GM18505 (cell line): Measurements from ENCODE around the gene STK32B.
"Not testable (repeated sequence)": the region's sequence is repeated elsewhere in the genome, so short reads cannot be mapped to it uniquely, and the experiment has no call there.

Source experiments
- ATAC-seq: cut with Tn5 transposase; IDR thresholded peaks from one replicate; pipeline ENCODE4 v1.9.1; 2021; ENCODE audit not compliant: unreplicated experiment
- POLR2A ChIP-seq: IDR thresholded peaks from 4 replicates; pipeline ENCODE4 v1.6.1; 2011; ENCODE audit warnings: borderline replicate concordance; ENCODE audit not compliant: insufficient read depth, insufficient read length; ENCODE audit errors: extremely low read depth

STK32B gene

DNA sequence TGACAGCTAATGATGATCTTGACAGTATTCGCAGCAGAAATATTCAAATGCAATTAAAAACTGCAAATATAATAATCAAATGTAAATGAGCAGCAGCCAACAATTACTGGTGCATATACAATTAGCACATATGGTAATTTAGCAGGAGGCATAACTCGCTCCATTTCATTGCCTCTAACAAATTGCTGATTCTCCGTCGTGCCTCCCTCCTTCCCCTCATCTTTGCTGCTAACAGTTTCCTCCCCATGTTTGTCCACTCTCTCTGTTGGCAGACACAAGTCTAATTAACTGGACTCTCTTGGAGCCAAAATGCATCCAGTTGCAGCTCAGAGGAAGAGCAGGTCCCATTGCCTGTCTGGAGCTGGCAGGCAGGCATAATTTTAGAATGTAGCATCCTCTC lies 210.6 kb downstream of the STK32B start:
- TF ChIP-seq POLR2A, result no peak
- no peak for ATAC-seq

- ATAC-seq, result no peak
- TF ChIP-seq POLR2A, result no peak
Measured at GRCh38 chr4:5266991-5267390, 215.7 kb downstream of the STK32B start.

DNA sequence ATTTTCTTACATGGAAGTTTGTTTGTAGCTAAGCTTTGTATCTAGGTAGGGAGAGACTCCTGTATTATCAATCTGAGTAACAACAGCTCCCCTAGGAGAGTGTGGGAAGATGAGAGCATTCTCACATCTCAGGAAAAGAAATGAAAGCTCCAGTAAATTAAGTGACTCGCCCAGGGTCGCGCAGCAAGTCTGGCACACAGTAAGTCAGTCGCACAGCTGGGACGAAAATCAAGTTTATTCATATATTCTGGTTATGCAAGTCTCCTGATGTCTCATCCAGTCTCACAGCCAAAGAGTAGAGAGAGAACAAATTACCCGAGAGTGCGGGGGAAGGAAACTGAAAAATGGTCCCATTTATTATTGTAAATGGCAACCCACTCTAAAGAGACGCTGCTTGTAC lies 216.1 kb downstream of the STK32B start:
- ATAC-seq, result no peak
- TF ChIP-seq POLR2A, result no peak

GRCh38 chr4:5276475-5277075 lies 225.3 kb downstream of the STK32B start:
- TF ChIP-seq POLR2A, result no peak
- no peak for ATAC-seq

- no peak for ATAC-seq
- no peak for TF ChIP-seq POLR2A
Measured at GRCh38 chr4:5277079-5277478, 225.8 kb downstream of the STK32B start.

DNA sequence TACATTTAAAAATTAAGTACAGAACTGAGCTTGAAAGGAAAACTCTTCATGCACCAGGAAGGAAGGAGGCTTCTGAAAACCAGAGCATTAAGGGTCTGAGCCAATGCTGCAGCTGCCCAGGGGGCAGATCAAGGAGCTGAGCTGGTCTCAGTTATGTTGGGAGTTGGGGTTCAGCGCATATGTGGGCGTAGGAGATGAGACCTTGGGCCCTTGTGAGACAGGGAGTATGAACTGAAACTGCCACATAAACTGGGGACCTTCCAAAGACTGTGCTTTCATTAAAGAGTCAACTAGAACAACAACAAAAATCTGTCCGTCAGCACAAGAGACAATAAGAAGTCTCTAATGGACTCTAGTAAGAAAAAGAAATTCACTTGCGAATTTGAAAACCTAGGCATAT lies 226.9 kb downstream of the STK32B start:
- ATAC-seq, result no peak
- TF ChIP-seq POLR2A, result no peak

DNA sequence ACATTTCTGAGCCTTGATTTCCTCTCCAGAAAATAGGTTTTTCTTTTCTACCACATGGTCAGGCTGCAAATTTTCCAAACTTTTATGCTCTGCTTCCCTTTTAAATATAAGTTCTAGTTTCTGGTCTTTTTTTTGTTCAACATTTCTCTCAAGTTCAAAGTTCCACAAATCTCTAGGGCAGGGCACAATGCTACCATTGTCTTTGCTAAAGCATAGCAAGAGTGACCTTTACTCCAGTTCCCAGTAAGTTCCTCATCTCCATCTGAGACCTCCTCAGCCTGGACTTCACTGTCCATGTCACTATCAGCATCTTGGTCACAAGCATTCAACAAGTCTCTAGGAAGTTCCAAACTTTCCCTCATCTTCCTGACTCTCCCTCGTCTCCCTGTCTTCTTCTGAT lies 228.8 kb downstream of the STK32B start:
- not testable (repeated sequence) for ATAC-seq

GRCh38 chr4:5280828-5281227 lies 229.5 kb downstream of the STK32B start:
- no peak for TF ChIP-seq POLR2A
- no peak for ATAC-seq

- no peak for TF ChIP-seq POLR2A
- ATAC-seq, result no peak
Measured at GRCh38 chr4:5283837-5284236, 232.6 kb downstream of the STK32B start.

DNA sequence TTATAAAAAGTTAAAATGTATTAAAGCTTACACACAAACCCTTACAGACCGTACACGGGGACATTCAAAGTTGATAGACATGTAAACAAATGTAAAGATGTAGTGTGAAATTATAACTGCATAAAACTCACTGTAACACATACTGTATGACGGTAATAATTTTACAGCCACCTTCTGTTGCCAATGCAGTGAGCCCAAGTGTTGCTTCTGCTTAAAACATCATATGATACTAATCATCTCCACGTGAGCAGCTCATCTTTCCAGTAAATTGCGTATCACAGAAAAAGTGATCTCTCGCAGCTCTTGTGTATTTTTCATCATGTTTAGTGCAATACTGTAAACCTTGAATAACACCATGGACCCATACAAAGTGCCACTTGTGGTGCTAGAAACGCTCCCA lies 233.2 kb downstream of the STK32B start:
- no peak for ATAC-seq
- no peak for TF ChIP-seq POLR2A

DNA sequence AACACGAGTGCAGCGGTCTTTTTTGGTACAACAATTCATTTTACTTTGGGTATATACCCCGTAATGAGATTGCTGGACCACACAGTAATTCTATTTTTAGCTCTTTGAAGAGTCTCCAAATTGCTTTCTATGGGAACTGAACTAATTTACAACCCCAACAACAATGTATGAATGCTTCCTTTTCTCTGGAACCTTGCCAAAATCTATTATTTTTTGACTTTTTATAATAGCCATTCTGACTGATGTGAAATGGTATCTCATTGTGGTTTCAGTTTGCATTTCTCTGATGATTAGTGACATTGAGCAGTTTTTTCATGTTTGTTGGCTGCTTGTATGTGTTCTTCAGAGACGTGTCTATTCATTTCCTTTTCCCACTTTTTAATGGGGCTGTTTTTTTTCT lies 240.8 kb downstream of the STK32B start:
- ATAC-seq, result no peak
- no peak for TF ChIP-seq POLR2A

DNA sequence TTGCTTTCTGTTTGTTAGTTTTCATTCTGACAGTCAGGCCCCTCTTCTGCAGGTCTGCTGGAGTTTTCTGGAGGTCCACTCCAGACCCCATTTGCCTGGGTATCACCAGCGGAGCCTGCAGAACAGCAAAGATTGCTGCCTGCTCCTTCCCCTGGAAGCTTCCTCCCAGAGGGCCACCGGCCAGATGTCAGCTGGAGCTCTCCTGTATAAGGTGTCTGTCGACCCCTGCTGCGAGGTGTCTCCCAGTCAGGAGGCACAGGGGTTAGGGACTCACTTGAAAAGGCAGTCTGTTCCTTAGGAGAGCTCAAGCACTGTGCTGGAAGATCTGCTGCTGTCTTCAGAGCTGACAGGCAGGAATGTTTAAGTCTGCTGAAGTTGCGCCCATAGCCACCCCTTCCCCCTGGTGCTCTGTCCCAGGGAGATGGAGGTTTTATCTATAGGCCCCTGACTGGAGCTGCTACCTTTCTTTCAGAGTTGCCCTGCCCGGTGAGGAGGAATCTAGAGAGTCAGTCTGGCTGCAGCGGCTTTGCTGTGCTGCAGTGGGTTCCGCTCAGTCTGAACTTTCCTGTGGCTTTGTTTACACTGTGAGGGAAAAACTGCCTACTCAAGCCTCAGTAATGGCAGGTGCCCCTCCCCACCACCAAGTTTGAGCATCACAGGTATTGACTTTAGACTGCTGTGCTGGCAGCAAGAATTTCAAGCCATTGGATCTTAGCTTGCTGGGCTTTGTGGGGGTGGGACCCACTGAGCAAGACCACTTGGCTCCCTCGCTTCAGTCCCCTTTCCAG lies 246.9 kb downstream of the STK32B start:
- not testable (repeated sequence) for ATAC-seq

GRCh38 chr4:5300283-5300682 lies 249.0 kb downstream of the STK32B start:
- TF ChIP-seq POLR2A, result no peak
- no peak for ATAC-seq

- TF ChIP-seq POLR2A, result no peak
- no peak for ATAC-seq
Measured at GRCh38 chr4:5307928-5308327, 256.6 kb downstream of the STK32B start.

- no peak for TF ChIP-seq POLR2A
- ATAC-seq, result no peak
Measured at GRCh38 chr4:5322321-5322720, 271.0 kb downstream of the STK32B start.
